ENCODE results near the gene KCNJ12. TPM values are rescaled to one million over a fixed set of nuclear protein-coding genes. Genes with fewer than 3 reads are reported as not detected.
"Not testable (repeated sequence)": the region's sequence is repeated elsewhere in the genome, so short reads cannot be mapped to it uniquely, and the experiment has no call there.

KCNJ12 gene
- polyA plus RNA-seq: 1 to 10 TPM in 1 of 3 donors, under 1 TPM in 2; 0.12 to 2.1 (median 0.51) TPM

- no peak within 1 kb of the TSS for H3K27ac ChIP-seq (ENCODE audit: low read depth, low read length)
- WGBS, 3 donors: 2 to 3% (median 2%) methylated on average over 43 to 82 of the region's 82 CpGs
Observed at GRCh38 chr17:21376081-21376758, at the start of gene KCNJ12. KCNJ12 (plus strand) TSS chr17:21376357; CDS start chr17:21415343, 38,986 bp downstream.

- not testable (repeated sequence) for H3K27ac ChIP-seq (ENCODE audit: low read depth, low read length)
- WGBS, 3 donors: 71 to 91% (median 84%) methylated on average over 1 of the region's 1 CpG
Observed at GRCh38 chr17:21327921-21328320, 48.2 kb upstream of the KCNJ12 start.

- 66 to 85% (median 69%) methylated on average over 2 of the region's 2 CpGs for WGBS, 3 donors
- not testable (repeated sequence) for H3K27ac ChIP-seq (ENCODE audit: low read depth, low read length)
Observed at GRCh38 chr17:21328778-21329177, 47.4 kb upstream of the KCNJ12 start.

GRCh38 chr17:21330436-21331160 is 45.6 kb upstream of the KCNJ12 start:
- 76 to 87% (median 81%) methylated on average over 9 of the region's 9 CpGs for WGBS, 3 donors

GRCh38 chr17:21336541-21337294 is 39.4 kb upstream of the KCNJ12 start:
- H3K27ac ChIP-seq (ENCODE audit: low read depth, low read length): not testable (repeated sequence)
- 79 to 85% (median 81%) methylated on average over 4 of the region's 4 CpGs for WGBS, 3 donors

More at GRCh38 chr17:21330436-21331160, 45.6 kb upstream of the KCNJ12 start:
- H3K27ac ChIP-seq (ENCODE audit: low read depth, low read length): no peak overlapping the region

GRCh38 chr17:21337981-21338625 is 38.1 kb upstream of the KCNJ12 start:
- not testable (repeated sequence) for H3K27ac ChIP-seq (ENCODE audit: low read depth, low read length)
- WGBS, 3 donors: 66 to 73% (median 71%) methylated on average over 8 of the region's 8 CpGs

GRCh38 chr17:21339011-21339410 is 37.1 kb upstream of the KCNJ12 start:
- 41 to 45% (median 42%) methylated on average over 7 of the region's 7 CpGs for WGBS, 3 donors
- no peak overlapping the region for H3K27ac ChIP-seq (ENCODE audit: low read depth, low read length)

- WGBS, 3 donors: 82 to 92% (median 91%) methylated on average over 11 of the region's 11 CpGs
- not testable (repeated sequence) for H3K27ac ChIP-seq (ENCODE audit: low read depth, low read length)
Observed at GRCh38 chr17:21339571-21339970, 36.6 kb upstream of the KCNJ12 start.

- not testable (repeated sequence) for H3K27ac ChIP-seq (ENCODE audit: low read depth, low read length)
- WGBS, 3 donors: 77 to 88% (median 82%) methylated on average over 6 of the region's 6 CpGs
Observed at GRCh38 chr17:21340407-21340806, 35.8 kb upstream of the KCNJ12 start.

GRCh38 chr17:21341279-21341678 is 34.9 kb upstream of the KCNJ12 start:
- H3K27ac ChIP-seq (ENCODE audit: low read depth, low read length): not testable (repeated sequence)
- 66 to 88% (median 85%) methylated on average over 2 to 4 of the region's 4 CpGs for WGBS, 3 donors

GRCh38 chr17:21341925-21342540 is 34.1 kb upstream of the KCNJ12 start:
- 63 to 81% (median 65%) methylated on average over 8 of the region's 8 CpGs for WGBS, 3 donors

GRCh38 chr17:21343061-21343949 is 32.9 kb upstream of the KCNJ12 start:
- not testable (repeated sequence) for H3K27ac ChIP-seq (ENCODE audit: low read depth, low read length)
- 50 to 73% (median 67%) methylated on average over 9 to 11 of the region's 11 CpGs for WGBS, 3 donors

More at GRCh38 chr17:21341925-21342540, 34.1 kb upstream of the KCNJ12 start:
- not testable (repeated sequence) for H3K27ac ChIP-seq (ENCODE audit: low read depth, low read length)

GRCh38 chr17:21344801-21345200 is 31.4 kb upstream of the KCNJ12 start:
- 66 to 76% (median 74%) methylated on average over 4 of the region's 4 CpGs for WGBS, 3 donors
- H3K27ac ChIP-seq (ENCODE audit: low read depth, low read length): not testable (repeated sequence)

GRCh38 chr17:21345236-21345635 is 30.9 kb upstream of the KCNJ12 start:
- 53 to 69% (median 53%) methylated on average over 9 to 10 of the region's 10 CpGs for WGBS, 3 donors

GRCh38 chr17:21346107-21346506 is 30.1 kb upstream of the KCNJ12 start:
- no CpG with 5 or more reads among the region's 2 CpGs for WGBS, 3 donors
- H3K27ac ChIP-seq (ENCODE audit: low read depth, low read length): not testable (repeated sequence)

More at GRCh38 chr17:21345236-21345635, 30.9 kb upstream of the KCNJ12 start:
- no peak overlapping the region for H3K27ac ChIP-seq (ENCODE audit: low read depth, low read length)

- H3K27ac ChIP-seq (ENCODE audit: low read depth, low read length): not testable (repeated sequence)
- WGBS, 3 donors: 36 to 58% (median 47%) methylated on average over 7 to 10 of the region's 10 CpGs
Observed at GRCh38 chr17:21346651-21347250, 29.4 kb upstream of the KCNJ12 start.

- 87 to 95% methylated on average over 4 to 5 of the region's 6 CpGs; no CpG with 5 or more reads in 1 of the 3 donors for WGBS, 3 donors
Observed at GRCh38 chr17:21347660-21348059, 28.5 kb upstream of the KCNJ12 start.

More at GRCh38 chr17:21347660-21348059, 28.5 kb upstream of the KCNJ12 start:
- not testable (repeated sequence) for H3K27ac ChIP-seq (ENCODE audit: low read depth, low read length)

All from adipose tissue (tissue), 3 donors.